GM12892 (cell line): ENCODE measurements around the gene ENSA.
"Not testable (repeated sequence)": the region's sequence is repeated elsewhere in the genome, so short reads cannot be mapped to it uniquely, and the experiment has no call there.

Source experiments
- DNase-seq: peaks from one replicate; pipeline ENCODE4 v3.0.0; 2011; ENCODE audit not compliant: insufficient read length
- FAIRE-seq: peaks from 2 replicates; lab custom pipeline; 2011; peaks lifted over from hg19 to GRCh38; lab: Jason Lieb, UNC
- POLR2A ChIP-seq: IDR thresholded peaks from 2 replicates; pipeline ENCODE4 v1.6.1; 2011; ENCODE audit warnings: low read depth, low read length, control low read depth
- POLR2AphosphoS5 ChIP-seq: IDR thresholded peaks from 2 replicates; pipeline ENCODE4 v1.6.1; 2011; ENCODE audit warnings: low read depth, low read length, control low read depth
- TAF1 ChIP-seq: IDR thresholded peaks from 2 replicates; pipeline ENCODE4 v1.6.1; 2011; ENCODE audit warnings: low read depth, mild to moderate bottlenecking, control low read depth, low read length, borderline replicate concordance

Gene ENSA

GRCh38 chr1:150596095-150596892 lies 33.1 kb downstream of the ENSA start:
- TF ChIP-seq TAF1 (no peak), POLR2AphosphoS5 (no peak), POLR2A (no peak)
- DNase-seq: no peak
- no peak for FAIRE-seq

GRCh38 chr1:150582371-150582770 lies 47.0 kb downstream of the ENSA start:
- no peak for DNase-seq
- FAIRE-seq: no peak
- TF ChIP-seq POLR2A (no peak), POLR2AphosphoS5 (no peak), TAF1 (no peak)

- DNase-seq, FAIRE-seq: not testable (repeated sequence)
These were observed 47.5 kb downstream of the ENSA start for GRCh38 chr1:150581962-150582361.

- not testable (repeated sequence) for FAIRE-seq, DNase-seq
These were observed 48.0 kb downstream of the ENSA start for GRCh38 chr1:150581437-150581836.

GRCh38 chr1:150580966-150581365 lies 48.4 kb downstream of the ENSA start:
- FAIRE-seq, DNase-seq: not testable (repeated sequence)

GRCh38 chr1:150579945-150580642 lies 49.3 kb downstream of the ENSA start:
- no peak for DNase-seq
- no peak for TF ChIP-seq POLR2AphosphoS5
- no peak for FAIRE-seq

- FAIRE-seq (peak; percentile 80), DNase-seq (peak; percentile 84)
- peak; percentile 98 for TF ChIP-seq TAF1
- TF ChIP-seq POLR2A: peak; percentile 99
- TF ChIP-seq POLR2AphosphoS5: peak; percentile 98
These were observed 50.1 kb downstream of the ENSA start, which contains the start of gene MCL1 for GRCh38 chr1:150579110-150579944. MCL1 (minus strand) TSS chr1:150579610; CDS start chr1:150579530, 80 bp downstream.

- DNase-seq: no peak
- TF ChIP-seq POLR2A (peak; percentile 36; the same call in 1 of the 2 replicates), POLR2AphosphoS5 (no peak; the same call in 1 of the 2 replicates), TAF1 (peak; percentile 33; the same call in 1 of the 2 replicates)
- peak; percentile 58 for FAIRE-seq
These were observed 50.9 kb downstream of the ENSA start for GRCh38 chr1:150578272-150579109.

GRCh38 chr1:150577557-150578271 lies 51.7 kb downstream of the ENSA start:
- FAIRE-seq (no peak), DNase-seq (no peak)
- no peak; the same call in 1 of the 2 replicates for TF ChIP-seq POLR2AphosphoS5
- no peak for TF ChIP-seq POLR2A
- TF ChIP-seq TAF1: no peak

GRCh38 chr1:150576794-150577556 lies 52.4 kb downstream of the ENSA start:
- FAIRE-seq: no peak
- no peak for DNase-seq
- TF ChIP-seq POLR2AphosphoS5: no peak
- 0 out of 2 replicates have a peak, but pooled peaks have one; percentile 26 for TF ChIP-seq POLR2A
